HG02970 (cell line): ENCODE results near the gene CBLL1.

Source experiments
- ATAC-seq: cut with Tn5 transposase; IDR thresholded peaks from one replicate; pipeline ENCODE4 v1.9.1; 2021; ENCODE audit warnings: mild to moderate bottlenecking, moderate library complexity, moderate number of reproducible peaks; ENCODE audit not compliant: unreplicated experiment, low FRiP score

The CBLL1 gene

DNA sequence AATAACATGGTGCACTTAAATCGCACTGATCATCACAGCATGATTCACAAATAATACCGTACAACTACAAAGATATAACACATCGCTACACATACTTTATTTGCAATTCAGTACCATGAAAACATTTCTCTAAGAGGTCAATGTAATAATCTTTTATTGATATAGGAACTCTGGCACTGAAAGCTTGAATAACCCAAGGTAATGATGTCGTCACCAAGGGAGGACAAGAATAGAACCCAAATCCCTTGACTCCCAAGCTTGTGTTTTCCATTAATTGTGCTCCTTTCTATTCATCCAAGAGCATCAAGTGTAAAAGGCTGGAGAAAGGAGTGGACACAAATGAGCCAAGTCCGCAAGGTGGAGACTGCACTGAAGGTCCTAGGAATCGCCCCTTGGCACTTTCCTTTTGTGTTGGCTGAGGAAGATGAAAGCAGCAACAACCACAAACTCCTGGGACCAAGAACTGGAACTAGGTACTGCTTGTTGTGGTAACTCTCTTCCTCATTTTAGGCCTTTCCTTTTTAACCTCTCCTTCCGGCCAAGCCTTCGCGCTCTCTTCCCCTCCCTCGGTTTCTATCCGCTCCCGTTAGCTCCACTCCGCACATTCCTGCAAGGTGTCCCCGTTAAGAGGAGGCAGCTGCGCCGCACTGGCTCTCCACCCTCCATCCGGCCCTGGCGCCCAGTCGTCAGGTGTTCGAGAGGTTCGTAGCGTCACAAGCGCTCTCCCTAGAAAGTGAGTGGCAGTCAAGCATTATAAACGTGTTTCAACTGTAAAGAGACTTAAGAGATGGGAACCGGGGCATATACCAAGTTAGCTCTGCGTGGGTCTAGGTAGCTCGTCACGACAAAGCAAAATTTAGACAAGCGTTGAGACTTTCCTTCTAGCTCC, 1.0 kb upstream of the CBLL1 start:
- ATAC-seq, result peak; percentile 35

DNA sequence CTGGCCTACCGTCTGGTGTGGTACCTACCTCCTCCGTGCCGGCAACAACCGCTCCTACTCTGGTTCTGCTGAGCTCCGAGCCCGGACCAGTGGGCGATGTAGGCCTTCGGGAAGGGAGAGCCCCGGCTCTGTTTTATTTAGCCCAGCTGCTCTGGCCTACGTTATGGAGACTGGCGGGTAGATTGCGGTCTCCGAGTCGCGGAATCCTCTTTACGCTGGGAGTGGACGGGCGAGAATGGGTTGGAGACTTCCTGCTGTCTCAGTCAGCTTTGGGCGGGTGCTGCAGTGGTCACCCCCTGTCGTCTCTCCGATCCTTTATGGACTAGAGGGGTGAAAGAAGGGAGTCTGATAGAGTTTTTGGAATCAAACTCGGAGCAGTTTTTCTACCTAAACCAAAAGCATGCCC, 406 bp downstream of the CBLL1 start:
- peak; percentile 32 for ATAC-seq

DNA sequence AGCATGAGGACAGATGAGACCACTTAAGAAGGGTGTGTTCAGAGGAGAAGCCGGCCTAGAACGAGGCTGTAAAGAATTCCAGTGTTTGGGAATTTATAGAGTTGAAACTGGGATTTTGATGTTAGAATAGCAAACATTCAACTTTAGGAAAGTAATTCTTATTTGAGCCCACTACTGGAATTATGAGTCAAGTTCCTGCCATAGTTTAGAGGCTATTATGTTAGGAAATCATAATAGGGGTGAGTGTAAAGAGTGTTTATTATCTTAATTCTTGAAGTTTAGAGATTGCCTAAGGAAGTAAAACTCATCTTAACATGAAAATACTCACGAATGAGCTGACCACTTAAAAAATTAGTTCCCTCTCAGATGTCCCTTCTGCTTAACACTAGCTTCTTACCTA, 2.1 kb downstream of the CBLL1 start:
- ATAC-seq, result no peak

DNA sequence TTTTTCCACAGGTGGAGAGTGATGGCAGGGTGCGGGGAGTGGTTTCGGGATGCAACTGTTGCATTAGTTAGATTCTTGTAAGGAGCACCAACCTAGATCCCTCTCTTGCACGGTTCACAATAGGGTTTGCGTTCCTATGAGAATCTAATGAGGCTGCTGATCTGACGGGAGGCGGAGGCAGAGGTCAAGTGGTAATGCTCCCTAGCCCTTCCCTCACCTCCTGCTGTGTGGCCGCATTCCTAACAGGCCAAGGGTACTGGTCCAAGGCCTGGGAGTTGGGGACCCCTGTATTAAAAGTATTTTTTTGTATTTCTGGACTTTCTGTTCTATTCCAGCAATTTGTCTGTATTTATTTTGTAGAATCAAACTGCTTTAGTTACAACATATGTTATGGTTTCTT, 7.2 kb downstream of the CBLL1 start:
- ATAC-seq, result no peak

DNA sequence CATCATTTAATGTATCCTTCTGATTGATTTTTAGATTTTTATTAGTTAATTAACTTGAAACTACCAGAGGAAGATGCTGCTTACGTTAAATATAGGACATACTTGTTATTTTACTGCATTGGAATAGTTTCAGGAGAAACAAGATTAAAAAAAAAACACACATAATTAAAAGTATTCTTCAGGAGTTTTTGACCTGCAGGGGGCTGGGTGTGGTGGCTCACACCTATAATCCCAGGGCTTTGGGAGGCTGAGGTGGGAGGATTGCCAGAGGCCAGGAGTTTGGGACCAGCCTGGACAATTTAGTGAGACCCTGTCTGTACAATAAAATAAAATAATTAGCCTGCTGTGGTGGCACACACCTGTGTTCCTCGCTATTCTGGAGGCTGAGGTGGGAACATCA, 10.7 kb downstream of the CBLL1 start:
- no peak for ATAC-seq

DNA sequence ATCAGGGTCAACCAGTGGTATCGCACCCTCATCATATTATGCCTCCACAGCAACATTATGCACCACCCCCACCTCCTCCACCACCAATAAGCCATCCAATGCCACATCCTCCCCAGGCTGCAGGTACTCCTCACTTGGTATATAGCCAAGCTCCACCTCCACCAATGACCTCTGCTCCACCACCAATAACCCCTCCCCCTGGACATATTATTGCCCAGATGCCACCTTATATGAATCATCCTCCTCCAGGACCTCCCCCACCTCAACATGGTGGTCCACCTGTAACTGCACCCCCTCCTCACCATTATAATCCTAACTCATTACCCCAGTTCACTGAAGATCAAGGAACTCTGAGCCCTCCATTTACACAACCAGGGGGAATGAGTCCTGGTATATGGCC, 14.7 kb downstream of the CBLL1 start:
- ATAC-seq, result no peak

DNA sequence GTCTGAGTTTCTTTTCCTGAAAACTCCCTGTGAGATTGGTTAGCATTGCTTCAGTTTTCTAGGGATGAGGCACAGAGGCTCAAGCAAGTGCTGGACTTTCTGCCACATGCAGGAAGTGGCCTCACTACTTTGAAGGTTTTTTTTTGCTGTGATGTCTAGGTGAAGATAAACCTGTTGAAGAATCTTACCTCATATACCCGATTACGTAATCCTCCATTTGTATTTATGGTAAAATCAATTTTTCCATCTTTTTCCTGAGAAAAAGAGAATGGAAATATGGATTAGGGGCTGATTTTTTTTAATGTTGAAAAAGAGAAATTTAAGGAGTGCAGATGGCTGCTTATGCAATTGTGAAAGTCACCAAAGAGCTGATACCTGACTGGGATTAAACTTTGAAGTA, 23.4 kb downstream of the CBLL1 start:
- no peak for ATAC-seq

DNA sequence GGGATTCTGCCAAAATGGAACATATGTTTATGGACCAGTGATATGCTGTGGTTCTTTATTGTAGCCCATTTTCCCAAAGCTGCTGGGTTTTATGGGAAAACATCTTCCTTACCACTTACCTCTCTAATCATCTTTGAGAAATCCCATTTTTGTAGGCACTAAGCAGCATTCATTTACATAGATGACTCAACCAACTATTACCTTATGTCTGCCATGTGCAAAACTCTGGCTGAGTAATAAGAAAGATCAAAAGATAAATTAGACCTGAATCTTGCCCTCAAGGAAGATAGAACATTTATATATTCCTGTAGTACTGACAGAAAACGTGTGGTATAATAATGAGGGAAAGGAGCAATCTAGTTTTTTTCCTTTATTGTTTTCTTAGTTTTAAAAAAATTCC, 24.3 kb downstream of the CBLL1 start:
- no peak for ATAC-seq

DNA sequence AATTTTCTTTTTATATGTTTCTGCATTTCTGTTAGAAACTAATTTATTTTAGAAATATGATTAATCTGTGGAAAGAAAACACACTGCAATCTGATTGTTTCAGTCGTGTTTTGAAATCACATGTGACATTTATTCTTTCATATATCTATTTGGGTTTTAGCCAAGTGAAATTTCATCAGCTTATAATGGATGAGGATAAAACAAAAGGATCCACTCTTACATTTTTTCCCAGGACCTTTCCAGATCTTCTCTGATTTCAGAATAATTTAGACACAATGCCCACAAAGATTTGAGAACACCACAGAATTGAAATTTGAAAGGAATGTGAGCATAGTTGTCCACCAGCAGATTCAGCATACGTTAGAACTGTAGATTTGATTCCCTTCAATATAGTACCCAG, 29.1 kb downstream of the CBLL1 start:
- ATAC-seq, result no peak

DNA sequence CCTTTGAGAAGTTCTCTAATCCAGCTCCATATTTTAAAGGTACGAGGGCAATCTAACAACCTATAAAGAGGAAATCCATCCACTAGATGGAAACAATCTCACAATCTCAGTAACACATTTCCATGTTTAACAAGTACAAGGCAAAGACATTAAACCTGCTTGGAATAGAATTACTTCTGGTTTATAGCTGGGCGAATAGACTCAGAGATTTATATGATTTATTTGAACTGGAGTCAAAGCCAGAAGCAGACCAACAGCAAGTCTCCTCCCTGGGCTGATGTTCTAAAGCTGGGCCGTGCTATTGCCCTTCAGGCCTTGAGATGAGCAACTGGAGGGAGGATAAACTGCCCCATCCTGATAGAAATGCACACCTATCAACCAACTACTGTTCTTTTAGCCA, 33.8 kb downstream of the CBLL1 start:
- ATAC-seq, result no peak

DNA sequence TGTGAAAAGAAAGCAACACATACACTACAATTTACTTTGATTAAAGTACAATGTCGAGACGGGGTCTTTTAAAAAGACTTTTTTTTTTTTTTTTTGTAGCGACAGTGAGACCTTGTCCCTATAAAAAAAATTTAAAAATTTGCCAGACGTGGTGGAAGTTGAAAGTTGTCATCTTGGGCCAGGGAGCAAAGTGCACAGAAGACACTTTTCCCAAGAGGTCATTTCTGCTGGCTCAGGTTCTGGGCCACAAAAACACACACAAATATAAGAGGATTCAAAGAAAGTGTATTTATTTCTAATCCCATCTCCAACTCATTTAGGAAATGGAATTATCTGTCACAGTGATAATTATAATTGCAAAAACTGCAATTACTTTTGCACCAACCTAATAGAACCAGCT, 34.3 kb downstream of the CBLL1 start:
- no peak for ATAC-seq

DNA sequence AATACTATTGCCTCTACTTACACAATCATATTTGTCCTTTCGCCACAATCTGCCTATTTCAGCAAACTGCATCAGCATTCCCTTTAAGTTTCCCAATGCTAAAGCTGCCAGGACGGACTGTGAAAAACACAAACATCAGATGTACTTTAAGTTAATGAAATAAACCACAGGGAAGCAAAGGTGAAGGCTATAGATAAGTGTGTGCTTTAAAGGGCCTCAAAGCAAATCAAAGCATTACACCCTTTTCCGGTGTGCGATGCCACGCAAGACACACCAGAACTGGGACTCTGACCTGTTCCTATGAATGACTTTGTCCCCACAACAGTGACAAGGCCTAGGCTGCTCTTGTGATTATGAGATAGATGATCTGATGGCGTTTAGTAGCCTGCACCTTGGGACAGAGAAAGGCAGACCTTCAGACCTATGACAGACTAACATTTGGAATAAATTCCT, 35.7 kb downstream of the CBLL1 start:
- ATAC-seq, result no peak

DNA sequence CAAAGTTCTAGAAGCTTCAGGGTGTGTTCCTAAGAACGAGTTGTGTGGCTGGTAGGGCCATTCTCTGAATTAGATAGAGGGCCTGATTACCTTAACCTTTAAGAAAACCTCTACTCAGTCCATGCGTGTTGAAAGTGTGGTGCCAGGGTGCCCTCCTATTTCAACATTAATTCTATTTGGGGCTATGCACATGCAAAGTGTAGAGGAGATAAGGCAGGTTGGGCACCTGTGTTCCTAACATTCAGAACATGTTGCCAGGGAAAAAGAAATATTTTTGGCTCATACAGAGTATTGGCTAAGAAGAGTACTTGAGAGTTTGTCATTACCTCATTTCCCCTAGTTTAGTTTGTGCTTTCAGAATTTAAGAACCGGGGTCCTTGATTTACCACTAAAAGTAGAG, 38.4 kb downstream of the CBLL1 start:
- ATAC-seq, result no peak

DNA sequence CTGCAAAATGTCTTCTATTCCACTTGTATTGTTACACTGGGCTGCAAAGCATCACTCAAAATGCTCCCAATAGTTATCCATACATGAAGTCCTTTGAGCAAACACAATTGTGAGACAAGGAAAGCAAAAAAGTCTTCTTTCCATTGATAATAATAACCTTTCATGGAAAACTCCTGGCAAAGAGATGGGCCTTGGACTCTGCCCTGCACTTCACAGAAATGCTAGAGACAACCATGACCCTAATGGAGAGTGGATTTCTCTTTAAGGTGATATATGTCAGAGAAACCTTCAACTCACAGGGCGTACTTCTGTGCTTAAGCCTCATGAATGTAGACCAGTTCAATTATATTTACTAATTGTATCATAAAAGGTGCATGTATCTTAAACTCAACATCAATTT, 39.7 kb downstream of the CBLL1 start:
- no peak for ATAC-seq

DNA sequence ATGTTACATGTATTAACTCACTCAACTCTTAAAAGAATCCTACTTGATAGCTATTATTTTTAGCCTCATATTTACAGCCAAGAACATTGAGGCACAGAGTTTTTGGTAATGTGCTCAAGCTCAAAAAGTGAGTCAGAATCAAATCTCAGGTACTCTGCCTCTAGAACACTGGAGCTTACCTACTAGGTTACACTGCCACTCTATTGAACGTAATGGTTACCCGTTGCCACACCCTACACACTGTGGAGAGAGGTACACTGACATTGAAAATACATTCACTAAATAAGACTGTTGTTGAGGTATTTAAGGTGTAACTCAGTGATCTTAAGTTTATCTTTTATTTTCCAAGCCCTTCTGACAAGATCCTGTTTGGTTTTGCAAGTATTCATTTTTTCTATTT, 41.2 kb downstream of the CBLL1 start:
- ATAC-seq, result no peak

DNA sequence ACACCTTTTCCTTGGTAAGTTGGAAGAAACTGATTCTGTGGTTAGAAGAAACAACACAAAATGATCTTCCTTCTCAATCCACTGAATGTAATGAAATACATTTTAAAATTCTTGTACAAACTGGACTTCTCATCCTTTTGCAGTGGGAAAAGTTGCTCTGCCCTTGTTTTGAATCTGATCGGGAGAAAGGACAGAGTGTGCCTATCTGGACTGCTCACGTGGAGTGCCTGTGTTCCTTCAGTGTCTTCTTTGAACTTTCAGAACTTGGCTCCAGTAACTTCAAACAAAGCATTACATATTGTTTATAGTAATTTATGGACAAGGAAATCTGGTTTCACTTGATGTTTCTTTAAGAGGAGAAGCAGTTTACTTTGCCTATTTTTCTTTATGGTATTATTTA, 42.0 kb downstream of the CBLL1 start:
- ATAC-seq, result no peak

DNA sequence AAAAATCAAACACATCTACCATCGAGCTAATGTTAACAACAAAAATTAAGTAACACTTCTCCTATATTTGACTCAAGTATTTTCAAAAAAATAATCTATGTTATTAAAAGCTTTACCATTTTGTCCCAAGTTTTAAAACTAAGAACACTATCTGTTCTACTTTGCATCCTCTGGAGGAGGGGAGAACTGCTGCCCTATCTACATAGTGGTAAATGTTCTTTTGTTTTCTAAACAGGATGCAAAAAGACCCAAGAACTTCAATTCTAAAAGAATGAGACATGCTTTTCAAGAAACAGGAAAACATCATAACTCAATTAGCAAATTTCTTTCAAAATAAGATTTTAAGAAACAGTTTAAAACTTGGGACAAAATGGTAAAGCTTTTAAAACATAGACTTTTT, 44.3 kb downstream of the CBLL1 start:
- no peak for ATAC-seq

DNA sequence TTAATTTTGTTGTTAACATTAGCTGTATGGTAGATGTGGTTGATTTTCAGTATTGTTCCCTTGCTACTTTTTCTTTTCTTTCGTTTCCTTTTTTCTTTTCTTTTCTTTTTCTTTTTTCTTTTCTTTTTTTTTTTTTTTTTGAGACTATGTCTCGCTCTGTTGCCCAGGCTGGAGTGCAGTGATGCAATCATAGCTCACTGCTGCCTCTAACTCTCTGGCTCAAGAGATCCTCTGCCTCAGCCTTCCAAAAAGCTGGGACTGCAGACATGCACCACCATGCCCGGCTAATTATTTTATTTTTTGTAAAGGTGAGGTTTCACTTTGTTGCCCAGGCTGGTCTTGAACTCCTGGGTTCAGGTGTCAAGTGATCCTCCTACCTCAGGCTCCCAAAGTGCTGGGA, 44.7 kb downstream of the CBLL1 start:
- no peak for ATAC-seq

DNA sequence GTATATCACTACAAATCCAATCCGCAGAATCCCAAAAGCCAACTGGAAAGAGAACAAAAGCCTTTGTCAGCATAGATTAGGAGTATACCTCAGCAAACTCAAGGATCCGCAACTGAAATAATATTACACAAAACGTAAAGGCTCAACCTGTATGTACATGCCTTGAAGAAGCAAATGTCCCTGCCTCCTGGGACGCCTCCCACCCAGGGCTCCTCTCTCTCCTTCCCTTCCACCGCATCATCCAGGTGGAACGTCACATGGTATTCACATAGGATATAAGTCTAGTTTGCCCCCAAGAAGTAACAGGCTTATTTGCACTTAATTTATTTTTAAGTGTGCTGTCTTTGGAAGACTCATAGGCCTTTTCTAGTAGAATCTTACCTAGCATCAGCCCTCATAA, 45.7 kb downstream of the CBLL1 start:
- no peak for ATAC-seq

DNA sequence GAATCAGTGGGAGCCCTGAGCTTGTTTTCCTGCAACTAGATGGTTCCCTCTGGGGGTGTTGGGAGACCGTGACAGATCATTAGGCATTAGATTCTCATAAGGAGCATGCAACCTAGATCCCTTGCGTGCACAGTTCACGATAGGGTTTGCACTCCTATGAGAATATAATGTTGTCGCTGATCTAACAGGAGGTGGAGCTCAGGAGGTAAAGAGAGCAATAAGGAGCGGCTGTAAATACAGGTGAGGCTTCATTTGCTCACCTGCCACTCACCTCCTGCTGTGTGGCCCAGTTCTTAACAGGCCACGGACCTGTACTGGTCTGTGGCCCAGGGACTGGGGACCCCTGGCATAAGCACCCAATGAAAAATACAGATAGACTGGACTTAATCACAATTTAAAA, 48.4 kb downstream of the CBLL1 start:
- no peak for ATAC-seq

DNA sequence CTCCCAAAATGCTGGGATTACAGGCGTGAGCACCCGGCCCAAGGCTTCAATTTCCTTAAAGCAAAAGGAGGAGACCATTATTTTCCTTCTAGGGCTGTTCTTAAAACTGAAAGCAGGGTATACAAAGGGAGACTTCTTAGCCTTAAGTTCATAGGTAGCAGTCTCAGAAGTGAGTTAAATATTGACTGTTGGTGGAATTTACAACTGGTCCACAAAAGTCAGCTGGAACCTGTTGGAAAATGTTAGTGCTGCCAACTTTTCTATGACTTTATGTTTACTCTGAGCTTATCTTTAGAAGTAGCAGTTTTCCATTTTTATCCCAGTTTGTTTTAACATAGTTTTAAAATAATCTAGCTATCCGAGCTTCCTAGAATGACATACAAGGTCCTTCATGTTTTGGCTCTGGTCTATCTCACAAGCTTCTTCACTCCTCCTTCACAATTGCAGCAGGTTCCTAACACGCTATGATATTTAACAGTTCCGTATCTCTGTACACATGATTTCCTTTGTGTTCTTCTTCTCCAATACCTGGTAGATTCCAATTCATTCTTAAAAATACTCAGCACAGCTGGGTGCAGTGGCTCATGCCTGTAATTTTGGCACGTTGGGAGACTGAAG, 55.8 kb downstream of the CBLL1 start:
- ATAC-seq, result no peak

DNA sequence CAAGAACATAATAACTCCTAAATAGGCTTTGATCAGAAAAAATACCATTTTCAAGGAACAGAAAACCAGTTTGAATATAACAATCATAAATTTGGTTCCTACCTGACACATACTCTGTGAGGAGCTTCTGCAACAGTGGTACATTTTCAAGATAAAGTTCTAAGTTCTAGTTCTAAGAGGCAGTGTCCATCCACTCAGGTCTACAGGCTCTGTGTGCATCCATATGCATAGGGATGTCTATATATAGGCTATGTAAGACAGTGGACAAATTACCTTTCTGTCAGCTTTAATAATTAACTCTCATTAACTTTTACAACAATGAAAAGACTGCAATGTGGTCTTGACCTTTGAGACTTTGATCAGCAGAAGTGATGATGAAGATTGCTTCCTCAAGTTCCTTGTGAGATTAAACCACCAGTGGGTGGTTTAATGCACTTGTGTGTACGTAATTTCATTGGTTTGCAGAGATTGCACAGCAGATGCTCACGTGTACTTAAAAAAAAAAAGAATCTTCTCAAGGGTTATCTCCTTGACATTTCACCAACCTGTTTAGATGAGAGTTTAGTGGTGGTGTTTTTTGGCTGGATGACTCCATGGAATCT, 59.2 kb downstream of the CBLL1 start, which contains the start of gene SLC26A3:
Gene SLC26A3, minus strand, starts transcription at position 215 of the 602 bp plus-strand sequence. CDS start 8,714 bp downstream, outside the sequence.
- no peak for ATAC-seq
